ENCODE data around the gene RASD1. TPM values are rescaled to one million over a fixed set of nuclear protein-coding genes. Genes with fewer than 3 reads are reported as not detected.

The RASD1 gene
- total RNA-seq, 3 donors from 2014 or later (not counting 1 experiment from before 2014, with no cell fraction given) = 0.60 to 2.4 (median 1.2) TPM

DNA sequence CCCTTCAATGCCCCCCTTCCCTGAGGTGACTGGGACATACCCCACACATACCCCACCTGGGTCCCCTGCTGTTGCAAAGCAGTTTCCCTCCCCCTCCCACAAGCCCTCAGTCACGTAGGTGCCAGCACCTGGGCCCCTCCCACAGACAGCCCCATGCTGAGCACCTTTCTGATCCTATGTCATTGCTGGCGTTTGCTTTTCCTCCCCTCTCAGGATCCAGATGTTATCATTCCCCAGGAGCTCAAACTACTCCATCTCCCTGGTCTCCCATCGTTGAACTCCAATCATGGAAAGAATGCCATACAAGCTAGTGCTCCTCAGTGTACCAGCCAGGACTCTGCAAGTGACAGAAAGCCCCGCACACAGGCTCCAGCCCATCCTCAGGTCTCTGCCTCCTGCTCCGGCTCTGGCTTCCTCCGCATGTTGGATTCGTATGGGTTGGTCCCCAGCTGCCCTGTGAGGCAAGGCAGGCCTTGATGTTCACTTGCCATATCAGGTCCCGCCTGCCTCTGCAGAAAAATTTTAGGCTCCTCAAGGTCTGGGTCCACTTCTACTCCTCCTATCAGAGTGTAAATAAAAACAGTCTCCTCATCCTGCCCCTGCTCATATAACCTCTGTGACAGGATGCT is 50.8 kb downstream of the RASD1 start:
- H3K27ac Mint-ChIP-seq = no peak overlapping the region
- ATAC-seq = no peak

More for the DNA sequence above, 50.8 kb downstream of the RASD1 start:
- intact Hi-C loops (cut with micrococcal nuclease) = no loop called here
- WGBS (ENCODE audit: insufficient coverage) = 83% methylated on average over 8 of the region's 8 CpGs
- Mint-ChIP-seq H3K36me3 (no peaks in the 10 kb centered on the region), H3K9me3 (no peaks in the 10 kb centered on the region), H3K4me3 (no peak overlapping the region), H3K4me1 (no peaks in the 10 kb centered on the region), H3K27me3 (ENCODE audit: low read depth in 2 of 2) (peaks cover 0 to 3% of the 10 kb centered on the region in 2 donors)
- no peaks in the 10 kb centered on the region for H3K27me3 ChIP-seq (ENCODE audit: control insufficient read depth, insufficient read depth, low read length)
- TF ChIP-seq, protein P1, sequence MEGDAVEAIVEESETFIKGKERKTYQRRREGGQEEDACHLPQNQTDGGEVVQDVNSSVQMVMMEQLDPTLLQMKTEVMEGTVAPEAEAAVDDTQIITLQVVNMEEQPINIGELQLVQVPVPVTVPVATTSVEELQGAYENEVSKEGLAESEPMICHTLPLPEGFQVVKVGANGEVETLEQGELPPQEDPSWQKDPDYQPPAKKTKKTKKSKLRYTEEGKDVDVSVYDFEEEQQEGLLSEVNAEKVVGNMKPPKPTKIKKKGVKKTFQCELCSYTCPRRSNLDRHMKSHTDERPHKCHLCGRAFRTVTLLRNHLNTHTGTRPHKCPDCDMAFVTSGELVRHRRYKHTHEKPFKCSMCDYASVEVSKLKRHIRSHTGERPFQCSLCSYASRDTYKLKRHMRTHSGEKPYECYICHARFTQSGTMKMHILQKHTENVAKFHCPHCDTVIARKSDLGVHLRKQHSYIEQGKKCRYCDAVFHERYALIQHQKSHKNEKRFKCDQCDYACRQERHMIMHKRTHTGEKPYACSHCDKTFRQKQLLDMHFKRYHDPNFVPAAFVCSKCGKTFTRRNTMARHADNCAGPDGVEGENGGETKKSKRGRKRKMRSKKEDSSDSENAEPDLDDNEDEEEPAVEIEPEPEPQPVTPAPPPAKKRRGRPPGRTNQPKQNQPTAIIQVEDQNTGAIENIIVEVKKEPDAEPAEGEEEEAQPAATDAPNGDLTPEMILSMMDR (IDR thresholded peaks at IDR 0.05) = no peak
- H3K4me3 ChIP-seq (ENCODE audit: low read length) = no peak overlapping the region
- H3K36me3 ChIP-seq (ENCODE audit: control insufficient read depth, insufficient read depth, low read length) = no peaks in the 10 kb centered on the region
- H3K4me1 ChIP-seq (ENCODE audit: control insufficient read depth, insufficient read depth, low read length) = no peaks in the 10 kb centered on the region
- no peak overlapping the region for H3K27ac ChIP-seq (ENCODE audit: low read length)
- no peaks in the 10 kb centered on the region for H3K9me3 ChIP-seq (ENCODE audit: control insufficient read depth, insufficient read depth, low read length)
- DNase-seq = no peak

Other genes starting within 250 kb of the RASD1 start
- 100 to 1,000 TPM; 101 to 115 (median 102) TPM for gene COPS3, start 215.1 kb downstream of the RASD1 start, total RNA-seq
- gene NT5M, start 193.0 kb downstream of the RASD1 start, total RNA-seq = 1 to 10 TPM; 3.5 to 4.4 (median 4.1) TPM
- gene MED9, start 19.4 kb downstream of the RASD1 start, total RNA-seq = 10 to 100 TPM; 19.8 to 23.5 (median 22.3) TPM
- gene PEMT, start 95.3 kb upstream of the RASD1 start, total RNA-seq = 10 to 100 TPM; 10.3 to 13.6 (median 12.6) TPM
- gene RAI1, start 185.1 kb upstream of the RASD1 start, total RNA-seq = 10 to 100 TPM; 39.8 to 55.0 (median 49.4) TPM

Data from natural killer cell (primary cell).